ENCODE results near the gene KRTCAP2.

GRCh38 chr1:155210314-155211104, 37.4 kb upstream of the KRTCAP2 start:
- TF ChIP-seq CTCF (conservative IDR thresholded peaks at IDR 0.05) = no peak
- no peak for TF ChIP-seq ZFX (IDR thresholded peaks at IDR 0.05)

Data from C4-2B (cell line).